Measurements from ENCODE around the gene LOC101059915.
"Not testable (repeated sequence)": the region's sequence is repeated elsewhere in the genome, so short reads cannot be mapped to it uniquely, and the experiment has no call there.

- not testable (repeated sequence) for TF ChIP-seq POLR2A (IDR thresholded peaks at IDR 0.05; ENCODE audit: low read depth, low read length); CTCF (IDR thresholded peaks at IDR 0.05; ENCODE audit: extremely low read depth in 1 of 2, insufficient read depth in 1 of 2, low read depth in 1 of 2, low read length in 2 of 2)
Measured at GRCh38 chrX:71718185-71718584, 50.8 kb downstream of the LOC101059915 start, which contains the start of gene CXorf49.

Data from endothelial cell of umbilical vein (primary cell).